H1 (cell line): ENCODE results near the gene MGRN1. TPM values are rescaled to one million over a fixed set of nuclear protein-coding genes. Genes with fewer than 3 reads are reported as not detected.

Source experiments
- CTCF ChIA-PET: fragments of 300-600 bp; sonication (Branson Sonifier 250); formaldehyde crosslinking; loops from one replicate; lab custom pipeline; 2021; ENCODE audit not compliant: partially characterized antibody; lab: Charles Lee
- POLR2A ChIA-PET: fragments of 300-600 bp; sonication (Branson Sonifier 250); formaldehyde crosslinking; loops from one replicate; lab custom pipeline; 2021; ENCODE audit warnings: inconsistent platforms; ENCODE audit not compliant: partially characterized antibody; lab: Charles Lee
- DNase-seq, 2 experiments: peaks; one replicate each; pipeline versions ENCODE4 v3.0.0 to v3.0.0-alpha.2; 2010 to 2022; ENCODE audit warnings: low spot score in 2 of 2, low read depth in 1 of 2, mixed read lengths in 1 of 2
- FAIRE-seq: peaks from 2 replicates; lab custom pipeline; 2011; peaks lifted over from hg19 to GRCh38; lab: Jason Lieb, UNC
- H2AFZ ChIP-seq: 2 replicates; pipeline ENCODE4 v1.8.1; 2012; ENCODE audit warnings: low read length, inconsistent platforms
- H2AK5ac ChIP-seq: 2 replicates; pipeline ENCODE4 v1.6.1; 2013; ENCODE audit warnings: low read depth, low read length
- H2BK120ac ChIP-seq: replicated peaks from 2 replicates; pipeline ENCODE3; 2013; ENCODE audit warnings: low read depth, low read length, inconsistent platforms
- H2BK12ac ChIP-seq: 2 replicates; pipeline ENCODE4 v1.6.1; 2013; ENCODE audit warnings: low read depth, low read length
- H2BK15ac ChIP-seq: 2 replicates; pipeline ENCODE4 v1.6.1; 2013; ENCODE audit warnings: low read length
- H2BK20ac ChIP-seq: 2 replicates; pipeline ENCODE4 v1.6.1; 2013; ENCODE audit warnings: low read length
- H2BK5ac ChIP-seq: 2 replicates; pipeline ENCODE4 v1.6.1; 2013; ENCODE audit warnings: low read depth, low read length
- H3K14ac ChIP-seq: 2 replicates; pipeline ENCODE4 v1.6.1; 2013; ENCODE audit warnings: inconsistent platforms; ENCODE audit not compliant: insufficient read length
- H3K18ac ChIP-seq: 2 replicates; pipeline ENCODE4 v1.6.1; 2013; ENCODE audit warnings: low read length; ENCODE audit errors: extremely low read depth
- H3K23ac ChIP-seq: 2 replicates; pipeline ENCODE4 v1.6.1; 2013; ENCODE audit warnings: inconsistent platforms; ENCODE audit not compliant: insufficient read length
- H3K23me2 ChIP-seq: 2 replicates; pipeline ENCODE4 v1.6.1; 2013; ENCODE audit warnings: low read depth, low read length
- H3K27ac ChIP-seq: 2 replicates; pipeline ENCODE4 v1.6.1; 2011; ENCODE audit warnings: low read depth, low read length, inconsistent platforms
- H3K27me3 ChIP-seq, 4 experiments: replicated peaks in 1 of 4; 1 replicate in 1 of 4; 2 replicates in 3 of 4; pipeline versions ENCODE4 v1.6.1 to v1.8.1; 2011 to 2013; ENCODE audit warnings: low read length in 3 of 4, mild to moderate bottlenecking in 3 of 4, inconsistent platforms in 2 of 4, mixed read lengths in 2 of 4, moderate library complexity in 1 of 4; ENCODE audit not compliant: control insufficient read depth in 3 of 4, insufficient read depth in 3 of 4; ENCODE audit errors: extremely low read depth in 1 of 4
- H3K36me3 ChIP-seq, 4 experiments: 2 replicates each; pipeline versions ENCODE4 v1.6.1 to v1.8.1; 2011 to 2013; ENCODE audit warnings: mild to moderate bottlenecking in 4 of 4, low read length in 3 of 4, moderate library complexity in 2 of 4, control low read depth in 1 of 4, inconsistent platforms in 1 of 4; ENCODE audit not compliant: insufficient read depth in 4 of 4, control insufficient read depth in 2 of 4
- H3K4ac ChIP-seq: replicated peaks from 2 replicates; pipeline ENCODE3; 2013; ENCODE audit warnings: low read length, low read depth, mixed read lengths, inconsistent platforms; ENCODE audit not compliant: insufficient read length
- H3K4me1 ChIP-seq, 4 experiments: replicated peaks in 1 of 4; 1 replicate in 1 of 4; 2 replicates in 3 of 4; pipeline versions ENCODE4 v1.6.1 to v1.8.1; 2011 to 2013; ENCODE audit warnings: low read length in 3 of 4, inconsistent platforms in 2 of 4, mixed read lengths in 1 of 4; ENCODE audit not compliant: insufficient read depth in 4 of 4, control insufficient read depth in 3 of 4
- H3K4me2 ChIP-seq, 2 experiments: 2 replicates each; pipeline versions ENCODE4 v1.6.1 to v1.8.1; 2011 to 2013; ENCODE audit warnings: low read depth in 2 of 2, low read length in 2 of 2, control low read depth in 1 of 2, inconsistent platforms in 1 of 2, mild to moderate bottlenecking in 1 of 2; ENCODE audit not compliant: insufficient read depth in 1 of 2
- H3K4me3 ChIP-seq, 4 experiments: fragments of 200-600, 300-600 bp in 1 of 4; sonication (generic), shearing (Covaris generic), sonication (Bioruptor Twin) in 1 of 4; 2 replicates each; pipeline versions ENCODE4 v1.5.1 to v1.8.1; 2011 to 2016; ENCODE audit warnings: low read length in 4 of 4, low read depth in 3 of 4, control low read depth in 2 of 4, inconsistent platforms in 2 of 4, mild to moderate bottlenecking in 2 of 4, mixed read lengths in 1 of 4, moderate library complexity in 1 of 4; ENCODE audit not compliant: insufficient read depth in 2 of 4; ENCODE audit errors: extremely low read depth in 1 of 4
- H3K56ac ChIP-seq: replicated peaks from 2 replicates; pipeline ENCODE3; 2013; ENCODE audit warnings: low read depth, mild to moderate bottlenecking, mixed read lengths, low read length, inconsistent platforms; ENCODE audit not compliant: insufficient read length
- H3K79me1 ChIP-seq: 2 replicates; pipeline ENCODE4 v1.6.1; 2013; ENCODE audit warnings: low read depth, low read length, control low read depth
- H3K79me2 ChIP-seq, 2 experiments: 2 replicates each; pipeline versions ENCODE4 v1.6.1 to v1.8.1; 2012 to 2013; ENCODE audit warnings: low read length in 2 of 2, mild to moderate bottlenecking in 2 of 2, inconsistent platforms in 1 of 2; ENCODE audit not compliant: insufficient read depth in 2 of 2, control insufficient read depth in 1 of 2
- H3K9ac ChIP-seq, 4 experiments: replicated peaks in 1 of 4; 1 replicate in 1 of 4; 2 replicates in 3 of 4; pipeline versions ENCODE4 v1.6.1 to v1.8.1; 2011 to 2013; ENCODE audit warnings: low read depth in 3 of 4, low read length in 3 of 4, control low read depth in 2 of 4, mild to moderate bottlenecking in 2 of 4, moderate library complexity in 2 of 4, inconsistent platforms in 1 of 4; ENCODE audit errors: extremely low read depth in 1 of 4
- H3K9me3 ChIP-seq, 2 experiments: 2 replicates each; pipeline versions ENCODE4 v1.6.1 to v1.8.1; 2012 to 2013; ENCODE audit warnings: mild to moderate bottlenecking in 2 of 2, moderate library complexity in 2 of 2, control low read depth in 1 of 2, inconsistent platforms in 1 of 2, low read depth in 1 of 2, low read length in 1 of 2, mixed read lengths in 1 of 2; ENCODE audit not compliant: insufficient read depth in 2 of 2
- H4K20me1 ChIP-seq, 2 experiments: replicated peaks in 1 of 2; 2 replicates each; pipeline versions ENCODE3 to v1.8.1; 2011 to 2013; ENCODE audit warnings: inconsistent platforms in 2 of 2, low read length in 2 of 2, mild to moderate bottlenecking in 1 of 2; ENCODE audit not compliant: insufficient read depth in 2 of 2, control insufficient read depth in 1 of 2
- H4K5ac ChIP-seq: 2 replicates; pipeline ENCODE4 v1.6.1; 2013; ENCODE audit warnings: low read length, low read depth, mixed read lengths, inconsistent platforms; ENCODE audit not compliant: insufficient read length
- H4K8ac ChIP-seq: 2 replicates; pipeline ENCODE4 v1.8.0; 2013; ENCODE audit warnings: mild to moderate bottlenecking, moderate library complexity, low read length, inconsistent platforms; ENCODE audit not compliant: insufficient read depth; ENCODE audit errors: extremely low read depth
- H4K91ac ChIP-seq: replicated peaks from 2 replicates; pipeline ENCODE3; 2013; ENCODE audit warnings: low read length, mixed read lengths, inconsistent platforms; ENCODE audit not compliant: insufficient read length
- CTCF ChIP-seq, 3 experiments: IDR thresholded peaks; 1 replicate in 2 of 3; 2 replicates in 1 of 3; pipeline versions ENCODE4 v1.5.1 to v1.6.1; 2011; ENCODE audit warnings: low read length in 3 of 3, mild to moderate bottlenecking in 3 of 3, inconsistent platforms in 2 of 3, low read depth in 1 of 3, moderate library complexity in 1 of 3; ENCODE audit not compliant: insufficient read depth in 1 of 3; ENCODE audit errors: control extremely low read depth in 1 of 3
- MAFK ChIP-seq: IDR thresholded peaks from 2 replicates; pipeline ENCODE4 v1.6.1; 2012; ENCODE audit warnings: low read depth, mild to moderate bottlenecking, improper control_type of control experiment, low read length
- RXRA ChIP-seq: IDR thresholded peaks from 2 replicates; pipeline ENCODE4 v1.6.1; 2011; ENCODE audit warnings: low read depth, mild to moderate bottlenecking, low read length, moderate library complexity; ENCODE audit not compliant: insufficient read depth
- SIRT6 ChIP-seq: IDR thresholded peaks from one replicate; pipeline ENCODE4 v1.7.1; 2012; ENCODE audit warnings: low read length, inconsistent platforms
- SP1 ChIP-seq: IDR thresholded peaks from 2 replicates; pipeline ENCODE4 v1.6.1; 2011; ENCODE audit warnings: low read depth, low read length
- SUZ12 ChIP-seq: fragments of 200-600 bp; sonication (generic); IDR thresholded peaks from 2 replicates; pipeline ENCODE4 v1.6.1; 2012; ENCODE audit warnings: mild to moderate bottlenecking, inconsistent platforms, low read length, moderate library complexity, mixed read lengths
- YY1 ChIP-seq: IDR thresholded peaks from 2 replicates; pipeline ENCODE4 v1.6.1; 2011; ENCODE audit warnings: low read depth, mild to moderate bottlenecking, low read length
- WGBS, 2 experiments: shearing (Covaris generic) in 1 of 2; methylation state at CpG; one replicate each; pipeline versions ENCODE4 v1.1.6 to v1.1.7; 2013 to 2015; ENCODE audit warnings: low lambda C conversion rate in 2 of 2, mixed read lengths in 2 of 2, inconsistent platforms in 1 of 2, low coverage in 1 of 2, missing lambda C conversion rate in 1 of 2; ENCODE audit not compliant: insufficient replicate concordance in 2 of 2, insufficient coverage in 1 of 2, insufficient read length in 1 of 2; ENCODE audit errors: extremely low coverage in 1 of 2, missing lambda C conversion rate in 1 of 2; 5-methylcytosine and 5-hydroxymethylcytosine counted together
- polyA plus RNA-seq, 7 experiments: library from polyadenylated mRNA; depleted of rRNA in 3 of 7; stranded (reverse) in 5 of 7; unstranded in 2 of 7; fragments of >200 nt in 5 of 7; fragments of 200-250 nt in 2 of 7; gene quantifications; 1 replicate in 5 of 7; 2 replicates in 1 of 7; 4 replicates in 1 of 7; pipeline versions ENCODE4 v1.2.1 to v1.2.3, GENCODE V29; 2011 to 2013; ENCODE audit warnings: missing spikeins in 2 of 7, mixed read lengths in 2 of 7
- total RNA-seq: library from RNA; stranded (reverse); fragmentation: NEBNext Ultra II Directional; extraction: Animal tissue kit (Norgen Biotek cat#: 25700); gene quantifications from 2 replicates; pipeline ENCODE4 v1.2.1, GENCODE V29; 2021
- TF ChIP-seq, protein P1 (sequence below): IDR thresholded peaks from 2 replicates; pipeline ENCODE4 v1.6.1; 2011; ENCODE audit warnings: low read length, improper control_type of control experiment

The MGRN1 gene
- total and polyA plus RNA-seq, 2 of the 8 experiments (the other 6 are each of a cell fraction or from before 2014, with no cell fraction given), result 15.0 to 82.3 TPM

GRCh38 chr16:4667203-4667963 lies 42.8 kb downstream of the MGRN1 start:
- Histone ChIP-seq H3K4me1 (peaks cover 0 to 2% (median 0%) of the 10 kb centered on the region in 4 experiments; a peak in 3 of 7 replicates), H2BK15ac (no peak overlapping the region), H3K79me2 (peaks cover 0 to 3% of the 10 kb centered on the region in 2 experiments; a peak in 1 of 4 replicates), H3K27me3 (no peaks in the 10 kb centered on the region), H3K14ac (no peak overlapping the region), H3K4ac (no peak overlapping the region), H3K4me3 (no peak overlapping the region), H3K36me3 (peaks cover 2 to 26% (median 19%) of the 10 kb centered on the region in 4 experiments; a peak in 7 of 8 replicates), H3K79me1 (peaks cover 12% of the 10 kb centered on the region; the same call in 1 of the 2 replicates), H4K8ac (no peak overlapping the region), H2BK20ac (no peak overlapping the region), H2AK5ac (no peak overlapping the region), H2BK5ac (no peak overlapping the region; the same call in 1 of the 2 replicates), H3K4me2 (no peak overlapping the region), H3K56ac (no peak overlapping the region), H3K18ac (no peak overlapping the region), H2BK120ac (no peak overlapping the region), H4K20me1 (peaks cover 0 to 14% of the 10 kb centered on the region in 2 experiments), H3K9me3 (no peaks in the 10 kb centered on the region), H3K23me2 (peaks cover 6% of the 10 kb centered on the region), H3K23ac (no peak overlapping the region), H3K27ac (no peak overlapping the region), H4K91ac (no peak overlapping the region), H3K9ac (no peak overlapping the region), H2BK12ac (no peak overlapping the region), H2AFZ (no peak overlapping the region), H4K5ac (no peak overlapping the region)
- FAIRE-seq (no peak), DNase-seq (no peak)
- ChIA-PET POLR2A (interaction anchor here (0.8 to 1.5 kb wide), 3 partner anchors 14 to 28 kb away, joined by 3 to 4 read pairs (median 3); no protein-coding TSS in a partner anchor), CTCF (interaction anchor here (0.9 to 2.2 kb wide), 7 partner anchors 13 to 43 kb away, joined by 3 to 7 read pairs (median 4); partner anchors contain the start of gene MGRN1)
- WGBS, 2 experiments, result 93% methylated on average over 20 of the region's 20 CpGs; no CpG with 5 or more reads in 1 of the 2 experiments
- no peak for TF ChIP-seq SP1
- no peak for TF ChIP-seq MAFK
- TF ChIP-seq CTCF (IDR thresholded peaks at IDR 0.05; ENCODE audit: control extremely low read depth in 1 of 3, insufficient read depth in 1 of 3, low read depth in 1 of 3, low read length in 3 of 3), result no peak
- TF ChIP-seq, protein P1, sequence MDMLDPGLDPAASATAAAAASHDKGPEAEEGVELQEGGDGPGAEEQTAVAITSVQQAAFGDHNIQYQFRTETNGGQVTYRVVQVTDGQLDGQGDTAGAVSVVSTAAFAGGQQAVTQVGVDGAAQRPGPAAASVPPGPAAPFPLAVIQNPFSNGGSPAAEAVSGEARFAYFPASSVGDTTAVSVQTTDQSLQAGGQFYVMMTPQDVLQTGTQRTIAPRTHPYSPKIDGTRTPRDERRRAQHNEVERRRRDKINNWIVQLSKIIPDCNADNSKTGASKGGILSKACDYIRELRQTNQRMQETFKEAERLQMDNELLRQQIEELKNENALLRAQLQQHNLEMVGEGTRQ, result no peak
- no peak for TF ChIP-seq YY1
- TF ChIP-seq SUZ12, result no peak
- no peak for TF ChIP-seq RXRA
- no peak for TF ChIP-seq SIRT6
